Ishikawa (cell line): ENCODE data around the gene CAND1.

Source experiments
- MAX ChIP-seq: IDR thresholded peaks from 2 replicates; pipeline ENCODE4 v1.6.1; 2012
- NFIC ChIP-seq: IDR thresholded peaks from 2 replicates; pipeline ENCODE4 v1.6.1; 2012
- RAD21 ChIP-seq: IDR thresholded peaks from 2 replicates; pipeline ENCODE4 v1.6.1; 2012; ENCODE audit warnings: low read depth
- REST ChIP-seq: IDR thresholded peaks from 2 replicates; pipeline ENCODE4 v1.6.1; 2012; ENCODE audit warnings: low read depth, mild to moderate bottlenecking
- TCF12 ChIP-seq: IDR thresholded peaks from 2 replicates; pipeline ENCODE4 v1.6.1; 2012; ENCODE audit warnings: low read depth
- YY1 ChIP-seq: IDR thresholded peaks from 2 replicates; pipeline ENCODE4 v1.6.1; 2012; ENCODE audit warnings: low read depth
- ZBTB7A ChIP-seq: IDR thresholded peaks from 2 replicates; pipeline ENCODE4 v1.6.1; 2012; ENCODE audit warnings: low read depth

- TF ChIP-seq YY1: no peak
- no peak for TF ChIP-seq TCF12
- no peak for TF ChIP-seq RAD21
- no peak for TF ChIP-seq MAX
- TF ChIP-seq REST: no peak
- TF ChIP-seq NFIC: no peak
- no peak for TF ChIP-seq ZBTB7A
Measured at GRCh38 chr12:67306712-67307111, 37.6 kb downstream of the CAND1 start.
